SK-N-SH (cell line): Measurements from ENCODE around the gene RSRC2. TPM values are rescaled to one million over a fixed set of nuclear protein-coding genes. Genes with fewer than 3 reads are reported as not detected.
"Not testable (repeated sequence)": the region's sequence is repeated elsewhere in the genome, so short reads cannot be mapped to it uniquely, and the experiment has no call there.

Experiments used
- CTCF ChIA-PET: fragments of 300-600, 350-600 bp; formaldehyde crosslinking; extraction: SDS; loops from one replicate; lab custom pipeline; 2021; lab: Yijun Ruan, JAX
- POLR2A ChIA-PET: fragments of 350-600 bp; sonication (Branson Sonifier 250); formaldehyde crosslinking; extraction: SDS; loops from one replicate; lab custom pipeline; 2020; ENCODE audit warnings: antibody characterized with exemption, inconsistent platforms; lab: Yijun Ruan, JAX
- DNase-seq: peaks from one replicate; pipeline ENCODE4 v3.0.0; 2012
- H2AFZ ChIP-seq: fragments of 200-600 bp; sonication (generic); 2 replicates; pipeline ENCODE4 v1.8.1; 2016; ENCODE audit warnings: antibody characterized with exemption, mild to moderate bottlenecking, low read depth
- H3F3A ChIP-seq: fragments of 200-600 bp; sonication (generic); replicated peaks from 2 replicates; pipeline ENCODE3; 2016; ENCODE audit warnings: antibody characterized with exemption, mild to moderate bottlenecking; ENCODE audit not compliant: insufficient read depth
- H3K27ac ChIP-seq, 2 experiments: fragments of 200-500 bp in 1 of 2; fragments of 200-600 bp in 1 of 2; sonication (Bioruptor generic) in 1 of 2; sonication (generic), shearing (Covaris generic) in 1 of 2; 2 replicates each; pipeline versions ENCODE4 v1.5.1 to v1.6.1; 2014 to 2016; ENCODE audit warnings: low read depth in 2 of 2, inconsistent platforms in 1 of 2, low read length in 1 of 2, mild to moderate bottlenecking in 1 of 2, mixed read lengths in 1 of 2
- H3K27me3 ChIP-seq: fragments of 200-600 bp; sonication (generic), shearing (Covaris generic); 2 replicates; pipeline ENCODE4 v1.6.1; 2016; ENCODE audit warnings: mixed run types; ENCODE audit not compliant: insufficient read depth
- H3K36me3 ChIP-seq, 2 experiments: fragments of 200-500 bp in 1 of 2; fragments of 200-600 bp in 1 of 2; sonication (Bioruptor generic) in 1 of 2; sonication (generic) in 1 of 2; replicated peaks in 1 of 2; 2 replicates each; pipeline versions ENCODE3 to v1.5.1; 2014 to 2016; ENCODE audit warnings: low read length in 1 of 2, mild to moderate bottlenecking in 1 of 2; ENCODE audit not compliant: insufficient read depth in 2 of 2, control insufficient read depth in 1 of 2
- H3K4me1 ChIP-seq, 2 experiments: fragments of 200-500 bp in 1 of 2; fragments of 200-600 bp in 1 of 2; sonication (Bioruptor generic) in 1 of 2; sonication (generic), shearing (Covaris generic) in 1 of 2; 2 replicates each; pipeline versions ENCODE4 v1.5.1 to v1.6.1; 2014 to 2016; ENCODE audit warnings: low read depth in 1 of 2, low read length in 1 of 2, mixed run types in 1 of 2; ENCODE audit not compliant: insufficient read depth in 2 of 2, control insufficient read depth in 1 of 2
- H3K4me2 ChIP-seq: fragments of 200-600 bp; sonication (generic), shearing (Covaris generic); 2 replicates; pipeline ENCODE4 v1.6.1; 2017; ENCODE audit warnings: mixed run types
- H3K4me3 ChIP-seq, 2 experiments: fragments of 200-500 bp in 1 of 2; fragments of 200-600 bp in 1 of 2; sonication (Bioruptor generic) in 1 of 2; sonication (generic), shearing (Covaris generic) in 1 of 2; 2 replicates each; pipeline versions ENCODE4 v1.5.1 to v1.8.1; 2014 to 2016; ENCODE audit warnings: low read depth in 2 of 2, inconsistent platforms in 1 of 2, low read length in 1 of 2, mild to moderate bottlenecking in 1 of 2, mixed read lengths in 1 of 2, moderate library complexity in 1 of 2
- H3K79me2 ChIP-seq: fragments of 200-600 bp; sonication (generic); 2 replicates; pipeline ENCODE4 v1.8.1; 2017; ENCODE audit warnings: mild to moderate bottlenecking; ENCODE audit not compliant: insufficient read depth
- H3K9ac ChIP-seq: fragments of 200-600 bp; sonication (generic); 2 replicates; pipeline ENCODE4 v1.6.1; 2017; ENCODE audit warnings: mixed run types
- H3K9me2 ChIP-seq: fragments of 200-600 bp; sonication (generic); 2 replicates; pipeline ENCODE4 v1.6.1; 2017; ENCODE audit warnings: mixed run types
- H3K9me3 ChIP-seq: fragments of 200-600 bp; sonication (generic); 2 replicates; pipeline ENCODE4 v1.6.1; 2017; ENCODE audit warnings: mixed run types, mild to moderate bottlenecking, moderate library complexity
- H4K20me1 ChIP-seq: fragments of 200-600 bp; sonication (generic); 2 replicates; pipeline ENCODE4 v1.6.1; 2017; ENCODE audit warnings: mild to moderate bottlenecking, mixed run types; ENCODE audit not compliant: insufficient read depth
- ELF1 ChIP-seq: IDR thresholded peaks from 2 replicates; pipeline ENCODE4 v1.4.0; 2012
- FOXM1 ChIP-seq: IDR thresholded peaks from 2 replicates; pipeline ENCODE4 v1.4.0; 2012; ENCODE audit warnings: low read depth, mild to moderate bottlenecking
- GABPA ChIP-seq: IDR thresholded peaks from 2 replicates; pipeline ENCODE4 v1.4.0; 2012; ENCODE audit warnings: low read depth, mild to moderate bottlenecking
- JUND ChIP-seq: IDR thresholded peaks from 2 replicates; pipeline ENCODE4 v1.4.0; 2012
- MEF2A ChIP-seq: IDR thresholded peaks from 2 replicates; pipeline ENCODE4 v1.4.0; 2012; ENCODE audit warnings: low read depth, borderline replicate concordance
- RCOR1 ChIP-seq: fragments of 150-350 bp; IDR thresholded peaks from 2 replicates; pipeline ENCODE4 v1.6.1; 2017; ENCODE audit warnings: antibody characterized with exemption, low read length
- RXRA ChIP-seq: IDR thresholded peaks from 2 replicates; pipeline ENCODE4 v1.4.0; 2012; ENCODE audit warnings: low read depth, mild to moderate bottlenecking, borderline replicate concordance
- TCF12 ChIP-seq: IDR thresholded peaks from 2 replicates; pipeline ENCODE4 v1.4.0; 2012
- TEAD4 ChIP-seq: IDR thresholded peaks from 2 replicates; pipeline ENCODE4 v1.4.0; 2012; ENCODE audit warnings: mild to moderate bottlenecking, borderline replicate concordance; ENCODE audit not compliant: insufficient read depth
- WGBS: methylation state at CpG from one replicate; pipeline ENCODE4 v1.1.6; 2017; ENCODE audit warnings: low lambda C conversion rate; 5-methylcytosine and 5-hydroxymethylcytosine counted together
- polyA plus RNA-seq, 3 experiments: library from polyadenylated mRNA; depleted of rRNA; stranded (reverse); fragments of >200 nt; gene quantifications; 2 replicates each; pipeline ENCODE4 v1.2.3, GENCODE V29; 2012
- TF ChIP-seq, protein P1 (sequence below): fragments of 150-350 bp; IDR thresholded peaks from 2 replicates; pipeline ENCODE4 v1.6.1; 2017; ENCODE audit warnings: antibody characterized with exemption, low read length, low read depth, borderline replicate concordance

The RSRC2 gene
- polyA plus RNA-seq, 1 of the 3 experiments (the other 2 are of a cell fraction) = 24.8 TPM

DNA sequence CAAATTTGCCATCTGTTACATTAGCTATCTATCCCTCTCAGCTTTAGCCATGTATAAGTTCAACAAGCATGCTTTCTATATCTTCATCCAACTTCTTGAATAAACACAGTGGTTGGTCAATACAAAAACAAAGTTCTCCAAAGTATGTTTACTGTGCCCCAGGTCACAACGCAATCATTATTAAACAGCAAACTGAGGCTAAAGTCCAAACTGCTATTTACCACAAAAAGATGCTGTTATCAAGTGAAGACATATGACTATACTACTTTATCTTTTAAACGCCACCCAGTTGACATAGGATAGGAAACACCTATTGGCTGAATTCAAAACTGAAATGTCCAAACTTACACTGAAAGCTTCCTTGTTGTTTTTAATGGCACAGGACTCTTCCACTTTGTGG is 37.7 kb downstream of the RSRC2 start:
- POLR2A ChIA-PET = interaction anchor here (0.5 kb wide), 1 partner anchor 38 kb away, joined by 3 read pairs; the partner anchor contains the start of genes KNTC1 and RSRC2
- no peak for DNase-seq
- 90% methylated on average over 2 of the region's 2 CpGs for WGBS

GRCh38 chr12:122487807-122488206 is 38.9 kb downstream of the RSRC2 start:
- WGBS = 96% methylated on average over 3 of the region's 3 CpGs
- H4K20me1 ChIP-seq, H3F3A ChIP-seq, H3K4me2 ChIP-seq, H3K27ac ChIP-seq, CTCF ChIA-PET, H3K27me3 ChIP-seq, H3K4me3 ChIP-seq, H2AFZ ChIP-seq, H3K9ac ChIP-seq, H3K9me3 ChIP-seq, H3K9me2 ChIP-seq, H3K4me1 ChIP-seq, DNase-seq: not testable (repeated sequence)
- POLR2A ChIA-PET = interaction anchor here (0.7 kb wide), 1 partner anchor 35 kb away, joined by 4 read pairs; no protein-coding TSS in a partner anchor
- Histone ChIP-seq H3K36me3 (peaks cover 50 to 59% of the 10 kb centered on the region in 2 experiments), H3K79me2 (peaks cover 19% of the 10 kb centered on the region)

More for the DNA sequence above, 37.7 kb downstream of the RSRC2 start:
- Histone ChIP-seq H3F3A (peaks cover 7% of the 10 kb centered on the region), H3K27ac (no peak overlapping the region), H3K4me1 (no peaks in the 10 kb centered on the region), H2AFZ (no peak overlapping the region), H3K9me3 (no peaks in the 10 kb centered on the region), H3K4me2 (no peak overlapping the region), H4K20me1 (0 out of 2 replicates have a peak, but pooled peaks cover 3% of the 10 kb centered on the region), H3K4me3 (no peak overlapping the region), H3K79me2 (peaks cover 29% of the 10 kb centered on the region), H3K9ac (no peak overlapping the region), H3K27me3 (no peaks in the 10 kb centered on the region), H3K36me3 (peaks cover 45 to 65% of the 10 kb centered on the region in 2 experiments), H3K9me2 (no peaks in the 10 kb centered on the region)
- CTCF ChIA-PET = interaction anchor here (1.2 kb wide), 2 partner anchors 17 to 89 kb away, joined by 3 to 5 read pairs; no protein-coding TSS in a partner anchor
- TF ChIP-seq RXRA (no peak), MEF2A (no peak), TCF12 (no peak), GABPA (no peak), ELF1 (no peak)

DNA sequence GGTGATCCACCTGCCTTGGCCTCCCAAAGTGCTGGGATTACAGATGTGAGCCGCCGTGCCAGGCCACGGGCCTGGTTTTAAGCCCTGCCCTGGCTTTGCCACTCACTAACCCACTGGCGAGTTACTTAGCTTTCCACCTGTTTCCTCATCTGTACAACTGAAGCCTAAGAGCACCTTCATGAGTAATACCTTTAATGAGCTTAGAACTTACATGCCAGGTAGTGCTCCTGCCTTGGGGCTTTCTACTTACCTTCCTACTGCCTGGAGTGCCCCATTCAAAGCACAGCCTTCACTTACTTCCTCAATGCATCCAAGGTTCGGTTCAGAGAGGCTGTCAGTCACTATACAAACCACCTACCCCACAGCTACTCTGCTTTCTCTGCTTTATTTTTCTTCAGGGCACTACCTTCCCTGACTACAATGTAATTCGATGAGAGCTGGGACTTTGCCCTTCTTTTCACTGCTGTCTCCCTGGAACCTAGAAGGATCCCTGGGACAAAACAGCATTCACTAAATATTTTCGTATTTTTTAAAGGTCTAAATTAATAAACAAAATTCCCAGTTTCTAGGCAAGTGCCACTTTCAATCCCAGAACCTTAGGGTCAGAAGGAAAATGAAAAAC is 39.8 kb downstream of the RSRC2 start:
- Histone ChIP-seq H4K20me1 (0 out of 2 replicates have a peak, but pooled peaks cover 3% of the 10 kb centered on the region), H3K4me2 (no peak overlapping the region), H3K36me3 (peaks cover 48 to 61% of the 10 kb centered on the region in 2 experiments), H3K4me3 (no peak overlapping the region), H3K9ac (no peak overlapping the region), H3K79me2 (peaks cover 17% of the 10 kb centered on the region), H3K27me3 (no peaks in the 10 kb centered on the region), H3K27ac (no peak overlapping the region), H3F3A (peaks cover 7% of the 10 kb centered on the region), H3K4me1 (0 out of 4 replicates have a peak, but pooled peaks cover 0 to under 1% of the 10 kb centered on the region in 2 experiments), H3K9me3 (no peaks in the 10 kb centered on the region), H3K9me2 (no peaks in the 10 kb centered on the region), H2AFZ (no peak overlapping the region)
- DNase-seq = no peak
- TF ChIP-seq TEAD4 (no peak), RCOR1 (no peak), JUND (no peak), GABPA (no peak), FOXM1 (no peak)
- TF ChIP-seq, protein P1, sequence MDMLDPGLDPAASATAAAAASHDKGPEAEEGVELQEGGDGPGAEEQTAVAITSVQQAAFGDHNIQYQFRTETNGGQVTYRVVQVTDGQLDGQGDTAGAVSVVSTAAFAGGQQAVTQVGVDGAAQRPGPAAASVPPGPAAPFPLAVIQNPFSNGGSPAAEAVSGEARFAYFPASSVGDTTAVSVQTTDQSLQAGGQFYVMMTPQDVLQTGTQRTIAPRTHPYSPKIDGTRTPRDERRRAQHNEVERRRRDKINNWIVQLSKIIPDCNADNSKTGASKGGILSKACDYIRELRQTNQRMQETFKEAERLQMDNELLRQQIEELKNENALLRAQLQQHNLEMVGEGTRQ = no peak
- CTCF ChIA-PET = interaction anchor here (1.2 to 3.6 kb wide), 2 partner anchors 11 to 15 kb away, joined by 3 to 21 read pairs; no protein-coding TSS in a partner anchor
- POLR2A ChIA-PET = no interaction called here
- WGBS = 92% methylated on average over 7 of the region's 7 CpGs

DNA sequence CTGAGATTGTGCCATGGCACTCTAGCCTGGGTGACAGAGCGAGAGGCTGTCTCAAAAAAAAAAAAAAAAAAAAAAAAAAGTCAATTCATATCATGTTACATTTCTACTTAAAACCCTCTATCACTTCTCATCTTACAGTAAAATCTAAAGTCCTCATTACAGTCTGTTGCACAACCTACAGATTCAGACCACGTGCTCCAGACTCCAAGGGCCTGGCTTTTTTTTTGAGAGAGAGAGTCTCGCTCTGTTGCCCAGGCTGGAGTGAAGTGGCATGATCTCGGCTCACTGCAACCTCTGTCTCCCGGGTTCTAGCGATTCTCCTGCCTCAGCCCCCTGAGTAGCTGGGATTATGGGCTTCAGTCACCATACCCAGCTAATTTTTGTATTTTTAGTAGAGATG is 40.4 kb downstream of the RSRC2 start:
- H3K27ac ChIP-seq, H3K4me2 ChIP-seq, H3K9me3 ChIP-seq, H3K9ac ChIP-seq, POLR2A ChIA-PET, H3K4me1 ChIP-seq, H3K9me2 ChIP-seq, H3K27me3 ChIP-seq, H4K20me1 ChIP-seq, H3K4me3 ChIP-seq, H3F3A ChIP-seq, DNase-seq, H2AFZ ChIP-seq: not testable (repeated sequence)
- CTCF ChIA-PET = interaction anchor here (1.2 to 3.6 kb wide), 2 partner anchors 12 to 15 kb away, joined by 3 to 21 read pairs; no protein-coding TSS in a partner anchor
- 92% methylated on average over 6 of the region's 6 CpGs for WGBS
- Histone ChIP-seq H3K36me3 (peaks cover 52 to 62% of the 10 kb centered on the region in 2 experiments), H3K79me2 (peaks cover 17% of the 10 kb centered on the region)

DNA sequence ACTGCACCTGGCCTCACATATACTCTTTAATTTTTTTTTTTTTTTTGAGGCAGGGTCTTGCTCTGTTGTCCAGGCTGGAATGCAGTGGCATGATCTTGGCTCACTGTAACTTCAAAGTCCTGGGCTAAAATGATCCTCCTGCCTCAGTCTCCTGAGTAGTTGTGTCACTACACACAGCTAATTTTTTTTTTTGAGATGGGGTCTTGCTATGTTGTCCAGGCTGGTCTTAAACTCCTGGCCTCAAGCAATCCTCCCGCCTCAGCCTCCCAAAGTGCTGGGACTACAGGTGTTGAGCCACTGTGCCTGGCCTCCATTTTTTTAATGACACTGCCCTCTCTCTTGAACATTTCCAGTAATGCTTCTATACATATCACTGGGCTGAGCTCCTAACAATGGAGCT is 42.4 kb downstream of the RSRC2 start:
- CTCF ChIA-PET = interaction anchor here (1.3 to 3.6 kb wide), 2 partner anchors 13 to 85 kb away, joined by 3 to 21 read pairs; no protein-coding TSS in a partner anchor
- POLR2A ChIA-PET = not testable (repeated sequence)

More for the DNA sequence above, 42.4 kb downstream of the RSRC2 start:
- not testable (repeated sequence) for DNase-seq, H3F3A ChIP-seq, H3K4me2 ChIP-seq, H3K27me3 ChIP-seq, H3K79me2 ChIP-seq, H4K20me1 ChIP-seq, H3K9ac ChIP-seq, H3K27ac ChIP-seq, H3K4me1 ChIP-seq, H3K9me2 ChIP-seq, H3K4me3 ChIP-seq, H2AFZ ChIP-seq, H3K9me3 ChIP-seq
- peaks cover 46 to 60% of the 10 kb centered on the region in 2 experiments for H3K36me3 ChIP-seq
- WGBS = 100% methylated on average over 1 of the region's 1 CpG
